H1 (cell line): ENCODE measurements around the gene FADS3. TPM values are rescaled to one million over a fixed set of nuclear protein-coding genes. Genes with fewer than 3 reads are reported as not detected.

Experiments
- CTCF ChIA-PET: fragments of 300-600 bp; sonication (Branson Sonifier 250); formaldehyde crosslinking; loops from one replicate; lab custom pipeline; 2021; ENCODE audit not compliant: partially characterized antibody; lab: Charles Lee
- POLR2A ChIA-PET: fragments of 300-600 bp; sonication (Branson Sonifier 250); formaldehyde crosslinking; loops from one replicate; lab custom pipeline; 2021; ENCODE audit warnings: inconsistent platforms; ENCODE audit not compliant: partially characterized antibody; lab: Charles Lee
- DNase-seq, 2 experiments: peaks; one replicate each; pipeline versions ENCODE4 v3.0.0 to v3.0.0-alpha.2; 2010 to 2022; ENCODE audit warnings: low spot score in 2 of 2, low read depth in 1 of 2, mixed read lengths in 1 of 2
- FAIRE-seq: peaks from 2 replicates; lab custom pipeline; 2011; peaks lifted over from hg19 to GRCh38; lab: Jason Lieb, UNC
- H2AFZ ChIP-seq: 2 replicates; pipeline ENCODE4 v1.8.1; 2012; ENCODE audit warnings: low read length, inconsistent platforms
- H2AK5ac ChIP-seq: 2 replicates; pipeline ENCODE4 v1.6.1; 2013; ENCODE audit warnings: low read depth, low read length
- H2BK120ac ChIP-seq: replicated peaks from 2 replicates; pipeline ENCODE3; 2013; ENCODE audit warnings: low read depth, low read length, inconsistent platforms
- H2BK12ac ChIP-seq: 2 replicates; pipeline ENCODE4 v1.6.1; 2013; ENCODE audit warnings: low read depth, low read length
- H2BK15ac ChIP-seq: 2 replicates; pipeline ENCODE4 v1.6.1; 2013; ENCODE audit warnings: low read length
- H2BK20ac ChIP-seq: 2 replicates; pipeline ENCODE4 v1.6.1; 2013; ENCODE audit warnings: low read length
- H2BK5ac ChIP-seq: 2 replicates; pipeline ENCODE4 v1.6.1; 2013; ENCODE audit warnings: low read depth, low read length
- H3K14ac ChIP-seq: 2 replicates; pipeline ENCODE4 v1.6.1; 2013; ENCODE audit warnings: inconsistent platforms; ENCODE audit not compliant: insufficient read length
- H3K18ac ChIP-seq: 2 replicates; pipeline ENCODE4 v1.6.1; 2013; ENCODE audit warnings: low read length; ENCODE audit errors: extremely low read depth
- H3K23ac ChIP-seq: 2 replicates; pipeline ENCODE4 v1.6.1; 2013; ENCODE audit warnings: inconsistent platforms; ENCODE audit not compliant: insufficient read length
- H3K23me2 ChIP-seq: 2 replicates; pipeline ENCODE4 v1.6.1; 2013; ENCODE audit warnings: low read depth, low read length
- H3K27ac ChIP-seq: 2 replicates; pipeline ENCODE4 v1.6.1; 2011; ENCODE audit warnings: low read depth, low read length, inconsistent platforms
- H3K27me3 ChIP-seq, 4 experiments: replicated peaks in 1 of 4; 1 replicate in 1 of 4; 2 replicates in 3 of 4; pipeline versions ENCODE4 v1.6.1 to v1.8.1; 2011 to 2013; ENCODE audit warnings: low read length in 3 of 4, mild to moderate bottlenecking in 3 of 4, inconsistent platforms in 2 of 4, mixed read lengths in 2 of 4, moderate library complexity in 1 of 4; ENCODE audit not compliant: control insufficient read depth in 3 of 4, insufficient read depth in 3 of 4; ENCODE audit errors: extremely low read depth in 1 of 4
- H3K36me3 ChIP-seq, 4 experiments: 2 replicates each; pipeline versions ENCODE4 v1.6.1 to v1.8.1; 2011 to 2013; ENCODE audit warnings: mild to moderate bottlenecking in 4 of 4, low read length in 3 of 4, moderate library complexity in 2 of 4, control low read depth in 1 of 4, inconsistent platforms in 1 of 4; ENCODE audit not compliant: insufficient read depth in 4 of 4, control insufficient read depth in 2 of 4
- H3K4ac ChIP-seq: replicated peaks from 2 replicates; pipeline ENCODE3; 2013; ENCODE audit warnings: low read length, low read depth, mixed read lengths, inconsistent platforms; ENCODE audit not compliant: insufficient read length
- H3K4me1 ChIP-seq, 4 experiments: replicated peaks in 1 of 4; 1 replicate in 1 of 4; 2 replicates in 3 of 4; pipeline versions ENCODE4 v1.6.1 to v1.8.1; 2011 to 2013; ENCODE audit warnings: low read length in 3 of 4, inconsistent platforms in 2 of 4, mixed read lengths in 1 of 4; ENCODE audit not compliant: insufficient read depth in 4 of 4, control insufficient read depth in 3 of 4
- H3K4me2 ChIP-seq, 2 experiments: 2 replicates each; pipeline versions ENCODE4 v1.6.1 to v1.8.1; 2011 to 2013; ENCODE audit warnings: low read depth in 2 of 2, low read length in 2 of 2, control low read depth in 1 of 2, inconsistent platforms in 1 of 2, mild to moderate bottlenecking in 1 of 2; ENCODE audit not compliant: insufficient read depth in 1 of 2
- H3K4me3 ChIP-seq, 4 experiments: fragments of 200-600, 300-600 bp in 1 of 4; sonication (generic), shearing (Covaris generic), sonication (Bioruptor Twin) in 1 of 4; 2 replicates each; pipeline versions ENCODE4 v1.5.1 to v1.8.1; 2011 to 2016; ENCODE audit warnings: low read length in 4 of 4, low read depth in 3 of 4, control low read depth in 2 of 4, inconsistent platforms in 2 of 4, mild to moderate bottlenecking in 2 of 4, mixed read lengths in 1 of 4, moderate library complexity in 1 of 4; ENCODE audit not compliant: insufficient read depth in 2 of 4; ENCODE audit errors: extremely low read depth in 1 of 4
- H3K56ac ChIP-seq: replicated peaks from 2 replicates; pipeline ENCODE3; 2013; ENCODE audit warnings: low read depth, mild to moderate bottlenecking, mixed read lengths, low read length, inconsistent platforms; ENCODE audit not compliant: insufficient read length
- H3K79me1 ChIP-seq: 2 replicates; pipeline ENCODE4 v1.6.1; 2013; ENCODE audit warnings: low read depth, low read length, control low read depth
- H3K79me2 ChIP-seq, 2 experiments: 2 replicates each; pipeline versions ENCODE4 v1.6.1 to v1.8.1; 2012 to 2013; ENCODE audit warnings: low read length in 2 of 2, mild to moderate bottlenecking in 2 of 2, inconsistent platforms in 1 of 2; ENCODE audit not compliant: insufficient read depth in 2 of 2, control insufficient read depth in 1 of 2
- H3K9ac ChIP-seq, 4 experiments: replicated peaks in 1 of 4; 1 replicate in 1 of 4; 2 replicates in 3 of 4; pipeline versions ENCODE4 v1.6.1 to v1.8.1; 2011 to 2013; ENCODE audit warnings: low read depth in 3 of 4, low read length in 3 of 4, control low read depth in 2 of 4, mild to moderate bottlenecking in 2 of 4, moderate library complexity in 2 of 4, inconsistent platforms in 1 of 4; ENCODE audit errors: extremely low read depth in 1 of 4
- H3K9me3 ChIP-seq, 2 experiments: 2 replicates each; pipeline versions ENCODE4 v1.6.1 to v1.8.1; 2012 to 2013; ENCODE audit warnings: mild to moderate bottlenecking in 2 of 2, moderate library complexity in 2 of 2, control low read depth in 1 of 2, inconsistent platforms in 1 of 2, low read depth in 1 of 2, low read length in 1 of 2, mixed read lengths in 1 of 2; ENCODE audit not compliant: insufficient read depth in 2 of 2
- H4K20me1 ChIP-seq, 2 experiments: replicated peaks in 1 of 2; 2 replicates each; pipeline versions ENCODE3 to v1.8.1; 2011 to 2013; ENCODE audit warnings: inconsistent platforms in 2 of 2, low read length in 2 of 2, mild to moderate bottlenecking in 1 of 2; ENCODE audit not compliant: insufficient read depth in 2 of 2, control insufficient read depth in 1 of 2
- H4K5ac ChIP-seq: 2 replicates; pipeline ENCODE4 v1.6.1; 2013; ENCODE audit warnings: low read length, low read depth, mixed read lengths, inconsistent platforms; ENCODE audit not compliant: insufficient read length
- H4K8ac ChIP-seq: 2 replicates; pipeline ENCODE4 v1.8.0; 2013; ENCODE audit warnings: mild to moderate bottlenecking, moderate library complexity, low read length, inconsistent platforms; ENCODE audit not compliant: insufficient read depth; ENCODE audit errors: extremely low read depth
- H4K91ac ChIP-seq: replicated peaks from 2 replicates; pipeline ENCODE3; 2013; ENCODE audit warnings: low read length, mixed read lengths, inconsistent platforms; ENCODE audit not compliant: insufficient read length
- CTBP2 ChIP-seq: IDR thresholded peaks from 2 replicates; pipeline ENCODE4 v1.7.0; 2011; ENCODE audit warnings: borderline replicate concordance, mild to moderate bottlenecking, moderate library complexity, mixed read lengths, low read length; ENCODE audit not compliant: insufficient read depth, insufficient read length
- EP300 ChIP-seq, 2 experiments: IDR thresholded peaks; 1 replicate in 1 of 2; 2 replicates in 1 of 2; pipeline ENCODE4 v1.6.1; 2011 to 2012; ENCODE audit warnings: low read depth in 2 of 2, low read length in 2 of 2, mild to moderate bottlenecking in 2 of 2, borderline replicate concordance in 1 of 2, inconsistent platforms in 1 of 2, moderate library complexity in 1 of 2
- HDAC6 ChIP-seq: IDR thresholded peaks from one replicate; pipeline ENCODE4 v1.7.1; 2012; ENCODE audit warnings: low read depth, mild to moderate bottlenecking, inconsistent platforms, low read length, moderate library complexity
- JUND ChIP-seq: IDR thresholded peaks from 2 replicates; pipeline ENCODE4 v1.6.1; 2011; ENCODE audit warnings: mild to moderate bottlenecking, improper control_type of control experiment, low read length
- KDM1A ChIP-seq: fragments of 200-600, 300-600 bp; sonication (generic); IDR thresholded peaks from 2 replicates; pipeline ENCODE4 v1.7.1; 2016; ENCODE audit warnings: mild to moderate bottlenecking, low read length, borderline replicate concordance
- POLR2AphosphoS5 ChIP-seq: IDR thresholded peaks from 2 replicates; pipeline ENCODE4 v1.6.1; 2011; ENCODE audit warnings: low read depth, low read length
- RAD21 ChIP-seq, 2 experiments: IDR thresholded peaks in 1 of 2; conservative IDR thresholded peaks in 1 of 2; 2 replicates each; pipeline ENCODE4 v1.6.1; 2011; ENCODE audit warnings: low read depth in 2 of 2, low read length in 2 of 2, improper control_type of control experiment in 1 of 2, inconsistent platforms in 1 of 2, mild to moderate bottlenecking in 1 of 2, moderate library complexity in 1 of 2
- SAP30 ChIP-seq: fragments of 300-600 bp; sonication (generic); IDR thresholded peaks from 2 replicates; pipeline ENCODE4 v1.7.1; 2012; ENCODE audit warnings: low read length, moderate library complexity, mild to moderate bottlenecking, inconsistent platforms; ENCODE audit not compliant: insufficient read depth, insufficient replicate concordance
- SIX5 ChIP-seq: IDR thresholded peaks from 2 replicates; pipeline ENCODE4 v1.6.1; 2011; ENCODE audit warnings: mild to moderate bottlenecking, low read depth, low read length
- SP4 ChIP-seq: IDR thresholded peaks from 2 replicates; pipeline ENCODE4 v1.6.1; 2012; ENCODE audit warnings: low read length, inconsistent platforms
- TAF7 ChIP-seq: optimal IDR thresholded peaks from 2 replicates; pipeline ENCODE3; 2011; ENCODE audit warnings: low read depth, mild to moderate bottlenecking, inconsistent platforms, low read length, moderate library complexity, borderline replicate concordance
- TBP ChIP-seq: IDR thresholded peaks from 2 replicates; pipeline ENCODE4 v1.6.1; 2011; ENCODE audit warnings: low read depth, low read length, improper control_type of control experiment
- ZNF274 ChIP-seq: IDR thresholded peaks from 2 replicates; pipeline ENCODE4 v1.7.0; 2012; ENCODE audit warnings: low read length, borderline replicate concordance; ENCODE audit errors: extremely low read depth
- WGBS, 2 experiments: shearing (Covaris generic) in 1 of 2; methylation state at CpG; one replicate each; pipeline versions ENCODE4 v1.1.6 to v1.1.7; 2013 to 2015; ENCODE audit warnings: low lambda C conversion rate in 2 of 2, mixed read lengths in 2 of 2, inconsistent platforms in 1 of 2, low coverage in 1 of 2, missing lambda C conversion rate in 1 of 2; ENCODE audit not compliant: insufficient replicate concordance in 2 of 2, insufficient coverage in 1 of 2, insufficient read length in 1 of 2; ENCODE audit errors: extremely low coverage in 1 of 2, missing lambda C conversion rate in 1 of 2; 5-methylcytosine and 5-hydroxymethylcytosine counted together
- polyA plus RNA-seq, 7 experiments: library from polyadenylated mRNA; depleted of rRNA in 3 of 7; stranded (reverse) in 5 of 7; unstranded in 2 of 7; fragments of >200 nt in 5 of 7; fragments of 200-250 nt in 2 of 7; gene quantifications; 1 replicate in 5 of 7; 2 replicates in 1 of 7; 4 replicates in 1 of 7; pipeline versions ENCODE4 v1.2.1 to v1.2.3, GENCODE V29; 2011 to 2013; ENCODE audit warnings: missing spikeins in 2 of 7, mixed read lengths in 2 of 7
- total RNA-seq: library from RNA; stranded (reverse); fragmentation: NEBNext Ultra II Directional; extraction: Animal tissue kit (Norgen Biotek cat#: 25700); gene quantifications from 2 replicates; pipeline ENCODE4 v1.2.1, GENCODE V29; 2021

Gene FADS3
- total and polyA plus RNA-seq, 2 of the 8 experiments (the other 6 are each of a cell fraction or from before 2014, with no cell fraction given): 43.8 to 76.3 TPM

- Histone ChIP-seq H3K4ac (no peak overlapping the region), H3K23ac (no peak overlapping the region), H3K4me2 (peak overlapping the region in 1 of 2 experiments; percentile 26; a peak in 1 of 4 replicates), H3K14ac (no peak overlapping the region), H2BK5ac (peak overlapping the region; percentile 80), H3K9me3 (no peaks in the 10 kb centered on the region), H2BK120ac (no peak overlapping the region), H4K20me1 (peaks cover 21 to 43% of the 10 kb centered on the region in 2 experiments), H3K36me3 (peaks cover 3 to 19% (median 10%) of the 10 kb centered on the region in 4 experiments; a peak in 6 of 8 replicates), H3K56ac (no peak overlapping the region), H2AFZ (no peak overlapping the region), H3K4me1 (peaks cover 11 to 48% (median 28%) of the 10 kb centered on the region in 4 experiments), H3K23me2 (peaks cover 7% of the 10 kb centered on the region), H3K79me1 (peaks cover 21% of the 10 kb centered on the region), H3K27ac (0 out of 2 replicates have a peak overlapping the region, but pooled peaks have one; percentile 73), H2AK5ac (peak overlapping the region; percentile 82), H3K18ac (no peak overlapping the region; the same call in 1 of the 2 replicates), H4K5ac (no peak overlapping the region), H3K4me3 (no peak overlapping the region), H4K91ac (peak overlapping the region; percentile 17), H2BK15ac (no peak overlapping the region), H2BK20ac (no peak overlapping the region), H4K8ac (no peak overlapping the region), H2BK12ac (0 out of 2 replicates have a peak overlapping the region, but pooled peaks have one; percentile 78), H3K9ac (no peak overlapping the region), H3K27me3 (no peaks in the 10 kb centered on the region), H3K79me2 (peaks cover 29 to 87% of the 10 kb centered on the region in 2 experiments)
- DNase-seq (no peak), FAIRE-seq (no peak)
- 79% methylated on average over 11 of the region's 11 CpGs; no CpG with 5 or more reads in 1 of the 2 experiments for WGBS, 2 experiments
- POLR2A ChIA-PET: interaction anchor here (1.1 to 3.0 kb wide), 8 partner anchors 11 to 89 kb away, joined by 3 to 28 read pairs (median 6); partner anchors contain the start of gene FADS1
- CTCF ChIA-PET: interaction anchor here (0.8 to 1.8 kb wide), 8 partner anchors 12 to 249 kb away, joined by 3 to 15 read pairs (median 4); partner anchors contain the start of gene FADS1
- no peak for TF ChIP-seq SP4
- no peak for TF ChIP-seq JUND
- TF ChIP-seq EP300 (IDR thresholded peaks at IDR 0.05; ENCODE audit: borderline replicate concordance in 1 of 2, low read depth in 2 of 2, low read length in 2 of 2): no peak
- no peak for TF ChIP-seq KDM1A
- no peak for TF ChIP-seq SAP30
- no peak for TF ChIP-seq CTBP2
- TF ChIP-seq POLR2AphosphoS5: no peak
- no peak for TF ChIP-seq TAF7
- no peak for TF ChIP-seq ZNF274
- TF ChIP-seq TBP: no peak
- TF ChIP-seq HDAC6: no peak
- no peak for TF ChIP-seq SIX5
- no peak for TF ChIP-seq RAD21 (IDR thresholded peaks at IDR 0.05 in 1 of 2, conservative IDR thresholded peaks at IDR 0.05 in 1 of 2; ENCODE audit: low read depth in 2 of 2, low read length in 2 of 2)
These were observed 57.9 kb downstream of the FADS3 start for GRCh38 chr11:61833471-61833870.
